Kidney epithelial cell (primary cell): Measurements from ENCODE around the gene MSN. TPM values are rescaled to one million over a fixed set of nuclear protein-coding genes. Genes with fewer than 3 reads are reported as not detected.
"Not testable (repeated sequence)": the region's sequence is repeated elsewhere in the genome, so short reads cannot be mapped to it uniquely, and the experiment has no call there.

Experiments
- DNase-seq: peaks from one replicate; pipeline ENCODE4 v3.0.0-alpha.2; 2010; ENCODE audit warnings: low read depth
- H3K27me3 ChIP-seq: 2 replicates; pipeline ENCODE4 v1.6.0; 2011; ENCODE audit warnings: low read length; ENCODE audit not compliant: control insufficient read depth, insufficient read depth
- H3K36me3 ChIP-seq: 2 replicates; pipeline ENCODE4 v1.5.1; 2011; ENCODE audit warnings: low read length; ENCODE audit not compliant: control insufficient read depth, insufficient read depth
- H3K4me3 ChIP-seq: 2 replicates; pipeline ENCODE4 v1.5.1; 2011; ENCODE audit warnings: low read depth, mild to moderate bottlenecking, control low read depth, low read length
- total RNA-seq: library from RNA; depleted of rRNA; stranded (reverse); fragments of >200 nt; gene quantifications from 2 replicates; pipeline ENCODE4 v1.2.3, GENCODE V29; 2015
- TF ChIP-seq, protein P1 (sequence below): IDR thresholded peaks from 2 replicates; pipeline ENCODE4 v1.5.1; 2011; ENCODE audit warnings: mild to moderate bottlenecking, moderate library complexity, low read length, control low read depth, inconsistent platforms; ENCODE audit not compliant: insufficient read depth, poor library complexity, severe bottlenecking

The MSN gene
- total RNA-seq, 1 donor from 2014 or later = 402 TPM

- Histone ChIP-seq H3K36me3 (no peaks in the 10 kb centered on the region), H3K4me3 (no peak overlapping the region), H3K27me3 (no peaks in the 10 kb centered on the region)
- TF ChIP-seq, protein P1, sequence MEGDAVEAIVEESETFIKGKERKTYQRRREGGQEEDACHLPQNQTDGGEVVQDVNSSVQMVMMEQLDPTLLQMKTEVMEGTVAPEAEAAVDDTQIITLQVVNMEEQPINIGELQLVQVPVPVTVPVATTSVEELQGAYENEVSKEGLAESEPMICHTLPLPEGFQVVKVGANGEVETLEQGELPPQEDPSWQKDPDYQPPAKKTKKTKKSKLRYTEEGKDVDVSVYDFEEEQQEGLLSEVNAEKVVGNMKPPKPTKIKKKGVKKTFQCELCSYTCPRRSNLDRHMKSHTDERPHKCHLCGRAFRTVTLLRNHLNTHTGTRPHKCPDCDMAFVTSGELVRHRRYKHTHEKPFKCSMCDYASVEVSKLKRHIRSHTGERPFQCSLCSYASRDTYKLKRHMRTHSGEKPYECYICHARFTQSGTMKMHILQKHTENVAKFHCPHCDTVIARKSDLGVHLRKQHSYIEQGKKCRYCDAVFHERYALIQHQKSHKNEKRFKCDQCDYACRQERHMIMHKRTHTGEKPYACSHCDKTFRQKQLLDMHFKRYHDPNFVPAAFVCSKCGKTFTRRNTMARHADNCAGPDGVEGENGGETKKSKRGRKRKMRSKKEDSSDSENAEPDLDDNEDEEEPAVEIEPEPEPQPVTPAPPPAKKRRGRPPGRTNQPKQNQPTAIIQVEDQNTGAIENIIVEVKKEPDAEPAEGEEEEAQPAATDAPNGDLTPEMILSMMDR = no peak
- DNase-seq = no peak
These were observed 22.7 kb upstream of the MSN start for GRCh38 chrX:65644621-65645289.

DNA sequence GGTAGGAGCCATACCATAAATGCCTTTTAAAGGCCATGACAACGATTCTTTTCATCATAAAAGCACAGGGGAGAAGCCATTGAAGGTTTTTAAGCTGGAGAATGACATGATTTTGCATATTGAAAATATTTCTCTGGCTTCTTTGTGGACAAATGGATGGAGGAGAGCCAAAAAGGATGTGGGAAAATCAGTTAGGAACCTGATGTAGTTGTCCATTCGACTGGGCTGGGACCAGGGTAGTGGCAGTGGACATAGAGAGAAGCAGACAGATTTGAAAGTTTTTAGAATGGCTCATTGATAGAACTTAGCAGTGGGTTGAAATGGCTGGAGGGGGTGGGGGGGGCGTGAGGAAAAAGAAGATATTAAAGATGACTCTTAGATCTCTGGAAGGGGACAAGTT is 19.7 kb upstream of the MSN start:
- Histone ChIP-seq H3K4me3 (no peak overlapping the region), H3K36me3 (no peaks in the 10 kb centered on the region), H3K27me3 (no peaks in the 10 kb centered on the region)
- TF ChIP-seq, protein P1 = no peak
- DNase-seq = no peak

DNA sequence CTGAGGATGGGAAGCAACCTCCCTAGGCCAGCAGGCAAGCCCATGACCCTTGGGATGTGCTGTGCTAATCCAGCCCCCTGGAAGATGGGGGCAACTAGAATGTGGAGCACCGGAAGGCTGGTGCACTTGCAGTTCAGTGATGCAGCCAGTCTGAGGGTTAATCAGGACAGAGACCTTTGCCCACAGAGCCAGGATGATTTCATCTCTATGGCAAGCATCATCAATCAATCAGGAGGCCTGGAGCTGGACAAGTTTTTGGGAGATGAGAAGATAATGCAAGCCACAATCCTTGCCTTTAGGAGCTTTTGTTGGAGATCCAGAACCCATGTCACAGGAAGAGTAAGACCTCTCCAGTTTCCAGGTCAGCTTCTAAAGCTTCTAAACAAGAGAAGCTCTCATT is 15.4 kb upstream of the MSN start:
- TF ChIP-seq, protein P1 = no peak
- Histone ChIP-seq H3K36me3 (no peaks in the 10 kb centered on the region), H3K27me3 (no peaks in the 10 kb centered on the region), H3K4me3 (no peak overlapping the region)
- DNase-seq = no peak

GRCh38 chrX:65657009-65657441 is 10.4 kb upstream of the MSN start:
- H3K36me3 ChIP-seq, H3K4me3 ChIP-seq, DNase-seq, H3K27me3 ChIP-seq: not testable (repeated sequence)

DNA sequence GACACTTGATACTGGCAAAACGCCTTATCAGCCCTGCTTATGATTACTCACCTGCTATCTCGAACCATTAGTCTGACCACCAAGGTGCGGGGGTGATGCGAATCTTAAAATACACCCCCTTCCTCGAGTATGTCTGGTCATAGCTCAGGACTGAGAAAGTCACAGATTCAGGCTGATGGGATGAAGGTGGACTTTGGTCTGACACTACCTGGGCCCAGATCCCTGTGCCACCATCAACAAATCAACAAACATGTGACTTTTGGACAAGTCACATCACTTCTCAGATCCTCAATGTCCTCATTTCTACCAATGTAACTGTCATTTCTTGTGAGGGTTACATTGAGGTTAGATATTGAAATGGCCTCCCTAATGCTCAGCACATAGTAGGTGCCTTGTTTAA is 9.8 kb upstream of the MSN start:
- no peak overlapping the region for H3K4me3 ChIP-seq
- H3K27me3 ChIP-seq = no peaks in the 10 kb centered on the region
- no peaks in the 10 kb centered on the region for H3K36me3 ChIP-seq
- TF ChIP-seq, protein P1 = no peak
- DNase-seq = no peak

DNA sequence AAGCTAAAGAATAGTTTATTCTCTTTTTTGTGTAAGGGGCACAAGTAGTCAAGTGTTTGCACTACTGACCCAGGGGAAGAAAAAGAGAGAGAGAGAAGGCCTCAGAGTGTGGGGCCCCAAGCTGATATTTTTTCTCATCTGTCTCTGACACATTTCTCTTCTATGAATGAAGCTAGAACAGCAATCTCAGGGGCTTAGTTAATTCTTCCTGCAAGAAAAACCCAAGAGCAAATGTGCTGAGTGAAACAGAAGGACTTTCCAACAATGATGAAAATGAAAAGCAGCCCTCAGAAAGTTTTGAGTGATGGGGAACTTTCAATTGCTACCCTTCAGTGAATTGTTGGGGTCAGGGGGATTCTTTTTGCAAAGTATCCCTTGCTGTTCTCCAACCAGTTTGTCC is 9.2 kb upstream of the MSN start:
- H3K27me3 ChIP-seq = no peaks in the 10 kb centered on the region
- no peaks in the 10 kb centered on the region for H3K36me3 ChIP-seq
- DNase-seq = no peak
- H3K4me3 ChIP-seq = no peak overlapping the region
- TF ChIP-seq, protein P1 = no peak
